ENCODE data around the gene EIF4G2. TPM values are rescaled to one million over a fixed set of nuclear protein-coding genes. Genes with fewer than 3 reads are reported as not detected.

EIF4G2 gene
- total RNA-seq, 4 donors from 2014 or later: 397 to 521 (median 465) TPM

DNA sequence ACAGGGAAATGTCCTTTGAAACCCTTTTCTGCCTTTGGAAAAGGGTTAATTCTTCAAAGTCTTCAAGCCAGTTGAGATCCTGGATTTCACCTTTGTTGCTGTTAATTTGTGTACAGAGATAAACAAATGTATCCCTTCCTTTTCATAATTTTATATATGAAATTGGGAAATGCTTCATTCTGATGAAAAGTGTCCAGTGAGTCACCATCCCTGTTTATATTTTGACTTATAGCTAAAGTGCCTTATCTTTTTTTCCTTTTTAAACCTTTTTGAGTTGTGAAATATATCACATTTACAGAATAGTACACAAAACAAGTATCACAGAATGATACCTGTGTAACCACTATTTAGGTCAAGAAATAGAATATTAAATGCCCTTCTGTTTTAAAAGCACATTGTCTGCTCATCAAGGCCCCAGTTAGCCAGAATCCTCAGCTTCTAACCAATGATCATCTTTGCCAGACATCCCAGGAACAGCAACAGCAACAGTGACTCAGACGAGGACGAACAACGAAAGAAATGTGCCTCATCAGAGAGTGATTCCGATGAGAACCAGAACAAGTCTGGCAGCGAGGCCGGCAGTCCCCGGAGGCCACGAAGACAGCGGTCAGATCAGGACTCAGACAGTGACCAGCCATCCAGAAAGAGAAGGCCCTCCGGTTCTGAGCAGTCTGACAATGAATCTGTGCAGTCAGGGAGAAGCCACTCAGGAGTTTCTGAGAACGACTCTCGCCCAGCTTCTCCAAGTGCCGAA lies 30.3 kb downstream of the EIF4G2 start:
- no peaks in the 10 kb centered on the region for H3K27me3 ChIP-seq
- H3K36me3 ChIP-seq: peaks cover 0 to 60% of the 10 kb centered on the region in 2 donors
- peak; percentile 57 to 73 for ATAC-seq
- TF ChIP-seq, protein P1, sequence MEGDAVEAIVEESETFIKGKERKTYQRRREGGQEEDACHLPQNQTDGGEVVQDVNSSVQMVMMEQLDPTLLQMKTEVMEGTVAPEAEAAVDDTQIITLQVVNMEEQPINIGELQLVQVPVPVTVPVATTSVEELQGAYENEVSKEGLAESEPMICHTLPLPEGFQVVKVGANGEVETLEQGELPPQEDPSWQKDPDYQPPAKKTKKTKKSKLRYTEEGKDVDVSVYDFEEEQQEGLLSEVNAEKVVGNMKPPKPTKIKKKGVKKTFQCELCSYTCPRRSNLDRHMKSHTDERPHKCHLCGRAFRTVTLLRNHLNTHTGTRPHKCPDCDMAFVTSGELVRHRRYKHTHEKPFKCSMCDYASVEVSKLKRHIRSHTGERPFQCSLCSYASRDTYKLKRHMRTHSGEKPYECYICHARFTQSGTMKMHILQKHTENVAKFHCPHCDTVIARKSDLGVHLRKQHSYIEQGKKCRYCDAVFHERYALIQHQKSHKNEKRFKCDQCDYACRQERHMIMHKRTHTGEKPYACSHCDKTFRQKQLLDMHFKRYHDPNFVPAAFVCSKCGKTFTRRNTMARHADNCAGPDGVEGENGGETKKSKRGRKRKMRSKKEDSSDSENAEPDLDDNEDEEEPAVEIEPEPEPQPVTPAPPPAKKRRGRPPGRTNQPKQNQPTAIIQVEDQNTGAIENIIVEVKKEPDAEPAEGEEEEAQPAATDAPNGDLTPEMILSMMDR (IDR thresholded peaks at IDR 0.05 in 4 of 5, conservative IDR thresholded peaks at IDR 0.05 in 1 of 5): no peak
- no peak for TF ChIP-seq POLR2A (IDR thresholded peaks at IDR 0.05)
- H3K4me3 ChIP-seq: no peak overlapping the region
- peaks cover 11% of the 10 kb centered on the region in 2 donors for H3K4me1 ChIP-seq
- intact Hi-C loops (cut with DNase I; ENCODE audit: low total_unique reads): no loop called here
- DNase-seq: peak; percentile 18 to 56
- H3K27ac ChIP-seq: peak overlapping the region; percentile 64 to 74 (median 68)
- H3K9me3 ChIP-seq: no peaks in the 10 kb centered on the region
- in situ Hi-C loops (cut with MboI; ENCODE audit: low sequenced_read_pairs in 4 of 4): loop anchor here in 3 of 4 donors (25.0 kb wide), 1 partner anchor 1009 kb away; no protein-coding TSS in a partner anchor

DNA sequence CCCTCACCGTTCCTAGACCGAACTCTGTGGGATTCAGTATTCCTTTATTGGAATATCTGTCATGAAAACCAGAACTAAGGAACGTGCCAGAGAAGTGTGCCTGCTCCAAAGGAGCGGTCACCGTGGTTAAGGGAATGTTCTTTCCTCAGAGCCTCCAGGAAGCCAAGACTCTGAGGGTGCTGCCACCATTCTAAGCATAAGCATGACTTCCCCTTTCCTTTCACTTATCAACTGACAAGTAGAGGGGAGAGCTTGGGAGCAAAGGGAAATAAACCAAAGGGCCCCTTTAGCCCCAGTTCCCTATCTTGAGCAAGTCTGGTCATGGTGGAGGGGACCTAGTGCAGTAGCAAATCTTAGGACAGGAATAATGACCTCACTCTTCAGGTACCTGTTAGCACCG lies 30.9 kb downstream of the EIF4G2 start:
- DNase-seq (no peak), ATAC-seq (peak in 1 of 2 donors; percentile 45)
- intact Hi-C loops (cut with DNase I; ENCODE audit: low total_unique reads): no loop called here
- peaks cover 0 to 66% of the 10 kb centered on the region in 2 donors for H3K36me3 ChIP-seq
- H3K27ac ChIP-seq: peak overlapping the region; percentile 64 to 74 (median 68)
- peaks cover 11% of the 10 kb centered on the region in 2 donors for H3K4me1 ChIP-seq
- no peaks in the 10 kb centered on the region for H3K9me3 ChIP-seq
- in situ Hi-C loops (cut with MboI; ENCODE audit: low sequenced_read_pairs in 4 of 4): loop anchor here in 3 of 4 donors (25.0 kb wide), 1 partner anchor 1009 kb away; no protein-coding TSS in a partner anchor
- no peak overlapping the region for H3K4me3 ChIP-seq
- H3K27me3 ChIP-seq: no peaks in the 10 kb centered on the region
- TF ChIP-seq, protein P1 (IDR thresholded peaks at IDR 0.05 in 4 of 5, conservative IDR thresholded peaks at IDR 0.05 in 1 of 5): no peak
- TF ChIP-seq POLR2A (IDR thresholded peaks at IDR 0.05): no peak

DNA sequence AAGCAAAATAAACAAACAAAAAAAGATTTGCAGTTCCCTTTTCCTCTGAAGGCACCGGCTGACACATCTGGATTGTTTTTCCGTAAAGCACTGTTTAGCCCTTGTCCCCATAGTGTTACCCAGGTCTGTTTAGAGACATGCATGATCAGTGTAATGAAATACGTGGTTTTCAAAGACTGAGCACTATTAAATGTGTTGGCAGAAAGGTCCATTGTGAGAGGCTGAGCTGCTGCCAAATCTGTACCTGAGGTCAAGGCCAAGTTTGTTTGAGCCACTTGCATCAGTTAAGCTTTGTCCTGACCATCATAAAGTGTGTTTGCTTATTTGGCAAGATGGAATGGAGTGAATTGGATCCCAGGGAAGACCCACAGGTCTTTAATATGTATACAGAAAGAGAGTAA lies 31.3 kb downstream of the EIF4G2 start:
- intact Hi-C loops (cut with DNase I; ENCODE audit: low total_unique reads): no loop called here
- no peak for ATAC-seq

DNA sequence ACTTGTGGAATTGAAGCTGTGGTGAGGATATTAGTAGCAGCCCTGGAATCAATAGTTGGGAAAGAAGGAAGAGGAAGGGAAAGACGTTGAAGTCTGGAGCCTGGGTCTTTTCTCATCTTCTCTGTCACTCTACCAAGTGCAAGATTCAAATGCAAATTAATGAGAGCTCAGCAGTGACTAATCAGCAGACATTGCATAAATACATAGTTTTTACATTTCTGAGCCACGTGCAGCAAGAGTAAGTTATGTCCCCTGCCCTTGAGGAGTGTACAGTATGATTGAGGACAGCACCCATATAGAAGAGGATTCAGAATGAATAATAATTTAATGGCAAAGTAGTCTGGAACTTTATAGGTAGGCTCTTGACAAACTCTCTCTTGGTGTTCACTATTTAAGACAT lies 33.9 kb downstream of the EIF4G2 start:
- Histone ChIP-seq H3K4me1 (peaks cover 29 to 34% of the 10 kb centered on the region in 2 donors), H3K36me3 (peaks cover 0 to 73% of the 10 kb centered on the region in 2 donors), H3K27me3 (no peaks in the 10 kb centered on the region), H3K27ac (no peak overlapping the region), H3K4me3 (no peak overlapping the region), H3K9me3 (no peaks in the 10 kb centered on the region)
- DNase-seq (no peak), ATAC-seq (no peak)
- TF ChIP-seq POLR2A (IDR thresholded peaks at IDR 0.05): no peak
- intact Hi-C loops (cut with DNase I; ENCODE audit: low total_unique reads) (no loop called here), in situ Hi-C loops (cut with MboI; ENCODE audit: low sequenced_read_pairs in 4 of 4) (loop anchor here in 3 of 4 donors (25.0 kb wide), 1 partner anchor 1012 kb away; no protein-coding TSS in a partner anchor)

More for the DNA sequence above, 31.3 kb downstream of the EIF4G2 start:
- no peak for DNase-seq
- Histone ChIP-seq H3K27me3 (no peaks in the 10 kb centered on the region), H3K36me3 (peaks cover 0 to 70% of the 10 kb centered on the region in 2 donors), H3K4me3 (no peak overlapping the region), H3K9me3 (no peaks in the 10 kb centered on the region), H3K27ac (peak overlapping the region; percentile 64 to 74 (median 68)), H3K4me1 (peaks cover 11% of the 10 kb centered on the region in 2 donors)
- no peak for TF ChIP-seq POLR2A (IDR thresholded peaks at IDR 0.05)
- TF ChIP-seq, protein P1 (IDR thresholded peaks at IDR 0.05 in 4 of 5, conservative IDR thresholded peaks at IDR 0.05 in 1 of 5): no peak
- in situ Hi-C loops (cut with MboI; ENCODE audit: low sequenced_read_pairs in 4 of 4): loop anchor here in 3 of 4 donors (25.0 kb wide), 1 partner anchor 1010 kb away; no protein-coding TSS in a partner anchor

DNA sequence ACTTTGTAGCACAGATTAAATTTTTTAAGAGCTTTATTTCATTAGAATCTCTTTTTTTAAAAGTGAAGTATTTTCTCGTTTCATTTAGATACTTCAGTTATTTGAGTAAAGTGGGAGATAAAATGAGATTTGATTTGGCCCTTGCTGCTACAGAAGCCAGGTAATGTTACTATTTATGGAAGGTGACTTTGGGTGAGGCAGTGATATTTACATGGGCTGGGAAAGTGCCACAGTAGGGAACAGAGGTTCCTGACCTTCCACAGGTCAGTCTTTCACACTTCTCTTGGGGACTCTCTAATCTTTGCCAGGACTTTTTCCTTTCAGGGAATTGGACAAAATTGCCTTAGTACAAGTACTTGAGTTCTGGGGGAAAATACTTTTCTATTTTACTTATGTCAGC lies 37.3 kb downstream of the EIF4G2 start:
- ATAC-seq: peak; percentile 85 to 94
- in situ Hi-C loops (cut with MboI; ENCODE audit: low sequenced_read_pairs in 4 of 4): no loop called here

More for the DNA sequence above, 37.3 kb downstream of the EIF4G2 start:
- TF ChIP-seq, protein P1 (IDR thresholded peaks at IDR 0.05 in 4 of 5, conservative IDR thresholded peaks at IDR 0.05 in 1 of 5): no peak
- TF ChIP-seq POLR2A (IDR thresholded peaks at IDR 0.05): no peak
- DNase-seq: no peak
- Histone ChIP-seq H3K4me3 (no peak overlapping the region), H3K4me1 (peaks cover 25 to 27% of the 10 kb centered on the region in 2 donors), H3K9me3 (no peaks in the 10 kb centered on the region), H3K27me3 (no peaks in the 10 kb centered on the region), H3K27ac (peak overlapping the region in 2 of 4 donors; percentile 66 to 70), H3K36me3 (peaks cover 0 to 66% of the 10 kb centered on the region in 2 donors)
- intact Hi-C loops (cut with DNase I; ENCODE audit: low total_unique reads): loop anchor here (2.0 kb wide), 1 partner anchor 21 kb away; no protein-coding TSS in a partner anchor

All from gastrocnemius medialis (tissue), 4 donors.